IMR-90 (cell line): ENCODE measurements around the gene YPEL5. TPM values are rescaled to one million over a fixed set of nuclear protein-coding genes. Genes with fewer than 3 reads are reported as not detected.
A peak's percentile ranks its signal among the peaks of the same experiment; 100 is the strongest.

Experiments used
- MAZ ChIP-seq: IDR thresholded peaks from 2 replicates; pipeline ENCODE4 v1.6.1; 2012; ENCODE audit warnings: low read depth, mild to moderate bottlenecking, low read length, improper control_type of control experiment, moderate library complexity, borderline replicate concordance
- polyA plus RNA-seq, 3 experiments: library from polyadenylated mRNA; depleted of rRNA; stranded (reverse); fragments of >200 nt; gene quantifications; 2 replicates each; pipeline ENCODE4 v1.2.3, GENCODE V29; 2012; ENCODE audit warnings: low replicate concordance in 1 of 3
- total RNA-seq: library from RNA; depleted of rRNA; stranded (reverse); fragments of >200 nt; gene quantifications from 2 replicates; pipeline ENCODE4 v1.2.3, GENCODE V29; 2012
- TF ChIP-seq, protein P1 (sequence below): fragments of 150-350 bp; IDR thresholded peaks from 2 replicates; pipeline ENCODE4 v1.6.1; 2017; ENCODE audit warnings: mild to moderate bottlenecking, antibody characterized with exemption, low read length, low read depth

Gene YPEL5
- total and polyA plus RNA-seq, 2 of the 4 experiments (the other 2 are of a cell fraction) = 40.7 to 62.6 TPM

GRCh38 chr2:30113617-30114293 lies 33.1 kb upstream of the YPEL5 start (continued):
- TF ChIP-seq, protein P1, sequence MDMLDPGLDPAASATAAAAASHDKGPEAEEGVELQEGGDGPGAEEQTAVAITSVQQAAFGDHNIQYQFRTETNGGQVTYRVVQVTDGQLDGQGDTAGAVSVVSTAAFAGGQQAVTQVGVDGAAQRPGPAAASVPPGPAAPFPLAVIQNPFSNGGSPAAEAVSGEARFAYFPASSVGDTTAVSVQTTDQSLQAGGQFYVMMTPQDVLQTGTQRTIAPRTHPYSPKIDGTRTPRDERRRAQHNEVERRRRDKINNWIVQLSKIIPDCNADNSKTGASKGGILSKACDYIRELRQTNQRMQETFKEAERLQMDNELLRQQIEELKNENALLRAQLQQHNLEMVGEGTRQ = no peak
- TF ChIP-seq MAZ = 0 out of 2 replicates have a peak, but pooled peaks have one; percentile 26
